H1 (cell line): Measurements from ENCODE around the gene RAB11B. TPM values are rescaled to one million over a fixed set of nuclear protein-coding genes. Genes with fewer than 3 reads are reported as not detected.
A peak's percentile ranks its signal among the peaks of the same experiment; 100 is the strongest.

Experiments
- CTCF ChIA-PET: fragments of 300-600 bp; sonication (Branson Sonifier 250); formaldehyde crosslinking; loops from one replicate; lab custom pipeline; 2021; ENCODE audit not compliant: partially characterized antibody; lab: Charles Lee
- POLR2A ChIA-PET: fragments of 300-600 bp; sonication (Branson Sonifier 250); formaldehyde crosslinking; loops from one replicate; lab custom pipeline; 2021; ENCODE audit warnings: inconsistent platforms; ENCODE audit not compliant: partially characterized antibody; lab: Charles Lee
- DNase-seq, 2 experiments: peaks; one replicate each; pipeline versions ENCODE4 v3.0.0 to v3.0.0-alpha.2; 2010 to 2022; ENCODE audit warnings: low spot score in 2 of 2, low read depth in 1 of 2, mixed read lengths in 1 of 2
- FAIRE-seq: peaks from 2 replicates; lab custom pipeline; 2011; peaks lifted over from hg19 to GRCh38; lab: Jason Lieb, UNC
- H2AFZ ChIP-seq: 2 replicates; pipeline ENCODE4 v1.8.1; 2012; ENCODE audit warnings: low read length, inconsistent platforms
- H2AK5ac ChIP-seq: 2 replicates; pipeline ENCODE4 v1.6.1; 2013; ENCODE audit warnings: low read depth, low read length
- H2BK120ac ChIP-seq: replicated peaks from 2 replicates; pipeline ENCODE3; 2013; ENCODE audit warnings: low read depth, low read length, inconsistent platforms
- H2BK12ac ChIP-seq: 2 replicates; pipeline ENCODE4 v1.6.1; 2013; ENCODE audit warnings: low read depth, low read length
- H2BK15ac ChIP-seq: 2 replicates; pipeline ENCODE4 v1.6.1; 2013; ENCODE audit warnings: low read length
- H2BK20ac ChIP-seq: 2 replicates; pipeline ENCODE4 v1.6.1; 2013; ENCODE audit warnings: low read length
- H2BK5ac ChIP-seq: 2 replicates; pipeline ENCODE4 v1.6.1; 2013; ENCODE audit warnings: low read depth, low read length
- H3K14ac ChIP-seq: 2 replicates; pipeline ENCODE4 v1.6.1; 2013; ENCODE audit warnings: inconsistent platforms; ENCODE audit not compliant: insufficient read length
- H3K18ac ChIP-seq: 2 replicates; pipeline ENCODE4 v1.6.1; 2013; ENCODE audit warnings: low read length; ENCODE audit errors: extremely low read depth
- H3K23ac ChIP-seq: 2 replicates; pipeline ENCODE4 v1.6.1; 2013; ENCODE audit warnings: inconsistent platforms; ENCODE audit not compliant: insufficient read length
- H3K23me2 ChIP-seq: 2 replicates; pipeline ENCODE4 v1.6.1; 2013; ENCODE audit warnings: low read depth, low read length
- H3K27ac ChIP-seq: 2 replicates; pipeline ENCODE4 v1.6.1; 2011; ENCODE audit warnings: low read depth, low read length, inconsistent platforms
- H3K27me3 ChIP-seq, 4 experiments: replicated peaks in 1 of 4; 1 replicate in 1 of 4; 2 replicates in 3 of 4; pipeline versions ENCODE4 v1.6.1 to v1.8.1; 2011 to 2013; ENCODE audit warnings: low read length in 3 of 4, mild to moderate bottlenecking in 3 of 4, inconsistent platforms in 2 of 4, mixed read lengths in 2 of 4, moderate library complexity in 1 of 4; ENCODE audit not compliant: control insufficient read depth in 3 of 4, insufficient read depth in 3 of 4; ENCODE audit errors: extremely low read depth in 1 of 4
- H3K36me3 ChIP-seq, 4 experiments: 2 replicates each; pipeline versions ENCODE4 v1.6.1 to v1.8.1; 2011 to 2013; ENCODE audit warnings: mild to moderate bottlenecking in 4 of 4, low read length in 3 of 4, moderate library complexity in 2 of 4, control low read depth in 1 of 4, inconsistent platforms in 1 of 4; ENCODE audit not compliant: insufficient read depth in 4 of 4, control insufficient read depth in 2 of 4
- H3K4ac ChIP-seq: replicated peaks from 2 replicates; pipeline ENCODE3; 2013; ENCODE audit warnings: low read length, low read depth, mixed read lengths, inconsistent platforms; ENCODE audit not compliant: insufficient read length
- H3K4me1 ChIP-seq, 4 experiments: replicated peaks in 1 of 4; 1 replicate in 1 of 4; 2 replicates in 3 of 4; pipeline versions ENCODE4 v1.6.1 to v1.8.1; 2011 to 2013; ENCODE audit warnings: low read length in 3 of 4, inconsistent platforms in 2 of 4, mixed read lengths in 1 of 4; ENCODE audit not compliant: insufficient read depth in 4 of 4, control insufficient read depth in 3 of 4
- H3K4me2 ChIP-seq, 2 experiments: 2 replicates each; pipeline versions ENCODE4 v1.6.1 to v1.8.1; 2011 to 2013; ENCODE audit warnings: low read depth in 2 of 2, low read length in 2 of 2, control low read depth in 1 of 2, inconsistent platforms in 1 of 2, mild to moderate bottlenecking in 1 of 2; ENCODE audit not compliant: insufficient read depth in 1 of 2
- H3K4me3 ChIP-seq, 4 experiments: fragments of 200-600, 300-600 bp in 1 of 4; sonication (generic), shearing (Covaris generic), sonication (Bioruptor Twin) in 1 of 4; 2 replicates each; pipeline versions ENCODE4 v1.5.1 to v1.8.1; 2011 to 2016; ENCODE audit warnings: low read length in 4 of 4, low read depth in 3 of 4, control low read depth in 2 of 4, inconsistent platforms in 2 of 4, mild to moderate bottlenecking in 2 of 4, mixed read lengths in 1 of 4, moderate library complexity in 1 of 4; ENCODE audit not compliant: insufficient read depth in 2 of 4; ENCODE audit errors: extremely low read depth in 1 of 4
- H3K56ac ChIP-seq: replicated peaks from 2 replicates; pipeline ENCODE3; 2013; ENCODE audit warnings: low read depth, mild to moderate bottlenecking, mixed read lengths, low read length, inconsistent platforms; ENCODE audit not compliant: insufficient read length
- H3K79me1 ChIP-seq: 2 replicates; pipeline ENCODE4 v1.6.1; 2013; ENCODE audit warnings: low read depth, low read length, control low read depth
- H3K79me2 ChIP-seq, 2 experiments: 2 replicates each; pipeline versions ENCODE4 v1.6.1 to v1.8.1; 2012 to 2013; ENCODE audit warnings: low read length in 2 of 2, mild to moderate bottlenecking in 2 of 2, inconsistent platforms in 1 of 2; ENCODE audit not compliant: insufficient read depth in 2 of 2, control insufficient read depth in 1 of 2
- H3K9ac ChIP-seq, 4 experiments: replicated peaks in 1 of 4; 1 replicate in 1 of 4; 2 replicates in 3 of 4; pipeline versions ENCODE4 v1.6.1 to v1.8.1; 2011 to 2013; ENCODE audit warnings: low read depth in 3 of 4, low read length in 3 of 4, control low read depth in 2 of 4, mild to moderate bottlenecking in 2 of 4, moderate library complexity in 2 of 4, inconsistent platforms in 1 of 4; ENCODE audit errors: extremely low read depth in 1 of 4
- H3K9me3 ChIP-seq, 2 experiments: 2 replicates each; pipeline versions ENCODE4 v1.6.1 to v1.8.1; 2012 to 2013; ENCODE audit warnings: mild to moderate bottlenecking in 2 of 2, moderate library complexity in 2 of 2, control low read depth in 1 of 2, inconsistent platforms in 1 of 2, low read depth in 1 of 2, low read length in 1 of 2, mixed read lengths in 1 of 2; ENCODE audit not compliant: insufficient read depth in 2 of 2
- H4K20me1 ChIP-seq, 2 experiments: replicated peaks in 1 of 2; 2 replicates each; pipeline versions ENCODE3 to v1.8.1; 2011 to 2013; ENCODE audit warnings: inconsistent platforms in 2 of 2, low read length in 2 of 2, mild to moderate bottlenecking in 1 of 2; ENCODE audit not compliant: insufficient read depth in 2 of 2, control insufficient read depth in 1 of 2
- H4K5ac ChIP-seq: 2 replicates; pipeline ENCODE4 v1.6.1; 2013; ENCODE audit warnings: low read length, low read depth, mixed read lengths, inconsistent platforms; ENCODE audit not compliant: insufficient read length
- H4K8ac ChIP-seq: 2 replicates; pipeline ENCODE4 v1.8.0; 2013; ENCODE audit warnings: mild to moderate bottlenecking, moderate library complexity, low read length, inconsistent platforms; ENCODE audit not compliant: insufficient read depth; ENCODE audit errors: extremely low read depth
- H4K91ac ChIP-seq: replicated peaks from 2 replicates; pipeline ENCODE3; 2013; ENCODE audit warnings: low read length, mixed read lengths, inconsistent platforms; ENCODE audit not compliant: insufficient read length
- CBX5 ChIP-seq: fragments of 300-800, 300-1000 bp; sonication (generic); IDR thresholded peaks from 2 replicates; pipeline ENCODE4 v1.7.1; 2016; ENCODE audit warnings: antibody characterized with exemption, low read length, low read depth
- CTCF ChIP-seq, 3 experiments: IDR thresholded peaks; 1 replicate in 2 of 3; 2 replicates in 1 of 3; pipeline versions ENCODE4 v1.5.1 to v1.6.1; 2011; ENCODE audit warnings: low read length in 3 of 3, mild to moderate bottlenecking in 3 of 3, inconsistent platforms in 2 of 3, low read depth in 1 of 3, moderate library complexity in 1 of 3; ENCODE audit not compliant: insufficient read depth in 1 of 3; ENCODE audit errors: control extremely low read depth in 1 of 3
- JUN ChIP-seq: IDR thresholded peaks from 2 replicates; pipeline ENCODE4 v1.6.1; 2011; ENCODE audit warnings: low read depth, mild to moderate bottlenecking, improper control_type of control experiment, low read length
- POLR2AphosphoS5 ChIP-seq: IDR thresholded peaks from 2 replicates; pipeline ENCODE4 v1.6.1; 2011; ENCODE audit warnings: low read depth, low read length
- SP2 ChIP-seq: IDR thresholded peaks from 2 replicates; pipeline ENCODE4 v1.6.1; 2012; ENCODE audit warnings: mild to moderate bottlenecking, low read length, inconsistent platforms
- SRF ChIP-seq: IDR thresholded peaks from 2 replicates; pipeline ENCODE4 v1.6.1; 2011; ENCODE audit warnings: mild to moderate bottlenecking, low read depth, low read length, moderate library complexity
- TAF7 ChIP-seq: optimal IDR thresholded peaks from 2 replicates; pipeline ENCODE3; 2011; ENCODE audit warnings: low read depth, mild to moderate bottlenecking, inconsistent platforms, low read length, moderate library complexity, borderline replicate concordance
- TCF12 ChIP-seq: IDR thresholded peaks from 2 replicates; pipeline ENCODE4 v1.6.1; 2011; ENCODE audit warnings: low read depth, mild to moderate bottlenecking, low read length
- WGBS, 2 experiments: shearing (Covaris generic) in 1 of 2; methylation state at CpG; one replicate each; pipeline versions ENCODE4 v1.1.6 to v1.1.7; 2013 to 2015; ENCODE audit warnings: low lambda C conversion rate in 2 of 2, mixed read lengths in 2 of 2, inconsistent platforms in 1 of 2, low coverage in 1 of 2, missing lambda C conversion rate in 1 of 2; ENCODE audit not compliant: insufficient replicate concordance in 2 of 2, insufficient coverage in 1 of 2, insufficient read length in 1 of 2; ENCODE audit errors: extremely low coverage in 1 of 2, missing lambda C conversion rate in 1 of 2; 5-methylcytosine and 5-hydroxymethylcytosine counted together
- polyA plus RNA-seq, 7 experiments: library from polyadenylated mRNA; depleted of rRNA in 3 of 7; stranded (reverse) in 5 of 7; unstranded in 2 of 7; fragments of >200 nt in 5 of 7; fragments of 200-250 nt in 2 of 7; gene quantifications; 1 replicate in 5 of 7; 2 replicates in 1 of 7; 4 replicates in 1 of 7; pipeline versions ENCODE4 v1.2.1 to v1.2.3, GENCODE V29; 2011 to 2013; ENCODE audit warnings: missing spikeins in 2 of 7, mixed read lengths in 2 of 7
- total RNA-seq: library from RNA; stranded (reverse); fragmentation: NEBNext Ultra II Directional; extraction: Animal tissue kit (Norgen Biotek cat#: 25700); gene quantifications from 2 replicates; pipeline ENCODE4 v1.2.1, GENCODE V29; 2021

Gene RAB11B
- total and polyA plus RNA-seq, 2 of the 8 experiments (the other 6 are each of a cell fraction or from before 2014, with no cell fraction given), result 50.2 to 85.8 TPM

DNA sequence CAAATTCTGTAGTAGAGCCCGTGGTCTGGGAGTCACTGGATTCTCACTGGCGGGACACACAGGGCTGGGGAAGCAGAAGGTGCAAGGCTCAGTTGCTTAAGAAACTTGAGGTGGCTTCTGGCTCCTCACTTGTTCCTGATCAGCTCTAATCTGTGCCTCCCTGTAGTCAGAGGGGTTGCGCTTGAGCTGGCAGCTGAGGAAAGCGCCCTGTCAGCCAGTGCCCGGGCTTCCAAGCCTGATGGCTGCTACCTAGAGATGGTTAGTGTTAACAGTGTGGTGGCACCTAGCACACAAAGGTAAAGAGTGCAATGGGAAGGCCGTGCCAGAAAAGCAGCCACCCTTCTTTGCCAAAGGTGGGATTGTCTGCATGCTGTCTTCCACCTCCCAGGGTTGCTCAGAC, 63.5 kb downstream of the RAB11B start:
- H2AFZ ChIP-seq, result no peak overlapping the region
- no peak overlapping the region for H2BK15ac ChIP-seq
- no peak overlapping the region for H4K8ac ChIP-seq
- no peak overlapping the region for H4K91ac ChIP-seq
- no peak overlapping the region for H2BK120ac ChIP-seq
- H3K23ac ChIP-seq, result no peak overlapping the region
- no peaks in the 10 kb centered on the region for H3K9me3 ChIP-seq
- peaks cover 7 to 31% (median 24%) of the 10 kb centered on the region in 4 experiments for H3K4me1 ChIP-seq
- DNase-seq (no peak), FAIRE-seq (no peak)
- TF ChIP-seq CBX5 (no peak), JUN (no peak), POLR2AphosphoS5 (no peak), TAF7 (no peak), CTCF (IDR thresholded peaks at IDR 0.05; ENCODE audit: control extremely low read depth in 1 of 3, insufficient read depth in 1 of 3, low read depth in 1 of 3, low read length in 3 of 3) (no peak), SRF (no peak), SP2 (no peak), TCF12 (no peak)
- no peak overlapping the region for H3K18ac ChIP-seq
- H2BK5ac ChIP-seq, result no peak overlapping the region; the same call in 1 of the 2 replicates
- POLR2A ChIA-PET, result interaction anchor here (0.9 to 2.1 kb wide), 6 partner anchors 9 to 138 kb away, joined by 3 to 12 read pairs (median 4); partner anchors contain the start of gene HNRNPM
- no peaks in the 10 kb centered on the region for H3K27me3 ChIP-seq
- peaks cover 86 to 99% of the 10 kb centered on the region in 2 experiments for H3K79me2 ChIP-seq
- H3K4me3 ChIP-seq, result no peak overlapping the region
- 92% methylated on average over 6 of the region's 6 CpGs; no CpG with 5 or more reads in 1 of the 2 experiments for WGBS, 2 experiments
- H4K5ac ChIP-seq, result no peak overlapping the region
- no peak overlapping the region for H3K56ac ChIP-seq
- H2BK12ac ChIP-seq, result no peak overlapping the region
- CTCF ChIA-PET, result interaction anchor here (0.9 to 2.6 kb wide), 11 partner anchors 10 to 128 kb away, joined by 3 to 14 read pairs (median 4); no protein-coding TSS in a partner anchor
- H3K23me2 ChIP-seq, result no peaks in the 10 kb centered on the region
- H3K27ac ChIP-seq, result no peak overlapping the region
- H3K9ac ChIP-seq, result peak overlapping the region in 1 of 4 experiments; percentile 2; a peak in 1 of 7 replicates
- no peak overlapping the region; a peak in 1 of 4 replicates for H3K4me2 ChIP-seq
- no peak overlapping the region for H2AK5ac ChIP-seq
- no peak overlapping the region for H2BK20ac ChIP-seq
- H3K4ac ChIP-seq, result no peak overlapping the region
- peaks cover 11 to 35% (median 17%) of the 10 kb centered on the region in 4 experiments; a peak in 6 of 8 replicates for H3K36me3 ChIP-seq
- peaks cover 7% of the 10 kb centered on the region for H3K79me1 ChIP-seq
- peaks cover 61 to 67% of the 10 kb centered on the region in 2 experiments for H4K20me1 ChIP-seq
- H3K14ac ChIP-seq, result no peak overlapping the region
